GM12874 (cell line): Measurements from ENCODE around the gene ZDHHC11.

Experiments
- TF ChIP-seq, protein P1 (sequence below): IDR thresholded peaks from 2 replicates; pipeline ENCODE4 v1.5.1; 2011; ENCODE audit warnings: low read depth, mild to moderate bottlenecking, control low read depth, low read length, moderate library complexity; ENCODE audit not compliant: insufficient read depth

The ZDHHC11 gene

DNA sequence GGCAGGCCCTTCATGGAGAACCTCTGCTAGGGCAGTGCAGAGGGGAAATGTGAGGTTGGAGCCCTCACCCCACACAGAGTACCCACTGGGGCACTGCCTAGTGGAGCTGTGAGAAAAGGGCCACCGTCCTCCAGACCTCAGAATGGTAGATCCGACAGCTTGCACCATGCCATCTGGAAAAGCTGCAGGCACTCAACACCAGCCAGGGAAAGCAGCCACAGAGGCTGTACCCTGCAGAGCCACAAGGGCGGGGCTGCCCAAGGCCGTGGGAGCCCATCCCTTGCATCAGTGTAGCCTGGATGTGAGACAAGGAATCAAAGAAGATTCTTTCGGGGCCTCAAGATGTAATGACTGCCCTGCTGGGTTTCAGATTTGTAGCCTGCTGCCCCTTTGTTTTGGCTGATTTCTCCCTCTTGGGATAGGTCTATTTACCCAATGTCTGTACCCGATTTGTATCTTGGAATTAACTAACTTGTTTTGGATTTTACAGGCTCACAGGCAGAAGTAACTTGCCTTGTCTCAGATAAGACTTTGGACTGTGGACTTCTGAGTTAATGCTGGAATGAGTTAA lies 16.6 kb upstream of the ZDHHC11 start:
- TF ChIP-seq, protein P1, sequence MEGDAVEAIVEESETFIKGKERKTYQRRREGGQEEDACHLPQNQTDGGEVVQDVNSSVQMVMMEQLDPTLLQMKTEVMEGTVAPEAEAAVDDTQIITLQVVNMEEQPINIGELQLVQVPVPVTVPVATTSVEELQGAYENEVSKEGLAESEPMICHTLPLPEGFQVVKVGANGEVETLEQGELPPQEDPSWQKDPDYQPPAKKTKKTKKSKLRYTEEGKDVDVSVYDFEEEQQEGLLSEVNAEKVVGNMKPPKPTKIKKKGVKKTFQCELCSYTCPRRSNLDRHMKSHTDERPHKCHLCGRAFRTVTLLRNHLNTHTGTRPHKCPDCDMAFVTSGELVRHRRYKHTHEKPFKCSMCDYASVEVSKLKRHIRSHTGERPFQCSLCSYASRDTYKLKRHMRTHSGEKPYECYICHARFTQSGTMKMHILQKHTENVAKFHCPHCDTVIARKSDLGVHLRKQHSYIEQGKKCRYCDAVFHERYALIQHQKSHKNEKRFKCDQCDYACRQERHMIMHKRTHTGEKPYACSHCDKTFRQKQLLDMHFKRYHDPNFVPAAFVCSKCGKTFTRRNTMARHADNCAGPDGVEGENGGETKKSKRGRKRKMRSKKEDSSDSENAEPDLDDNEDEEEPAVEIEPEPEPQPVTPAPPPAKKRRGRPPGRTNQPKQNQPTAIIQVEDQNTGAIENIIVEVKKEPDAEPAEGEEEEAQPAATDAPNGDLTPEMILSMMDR = no peak

DNA sequence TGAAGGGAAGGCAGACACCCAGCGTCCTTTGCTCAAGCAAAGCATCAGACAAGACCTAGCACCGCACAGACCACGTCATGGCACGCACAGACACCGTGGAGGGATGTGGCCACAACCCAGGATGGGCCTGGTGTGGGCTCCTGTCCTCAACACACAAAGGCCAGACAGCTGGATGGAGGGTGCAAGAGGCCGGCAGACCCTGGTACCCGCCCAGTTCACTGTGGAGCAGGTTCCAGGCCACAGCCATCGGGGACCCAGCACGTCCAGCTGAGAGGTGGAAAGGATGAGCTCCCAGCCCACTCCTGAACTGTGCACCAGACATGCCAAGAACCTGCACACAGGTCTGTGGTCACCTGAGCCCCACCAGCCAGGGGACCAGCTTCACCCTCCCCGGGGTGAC lies 15.0 kb upstream of the ZDHHC11 start:
- TF ChIP-seq, protein P1 = no peak

- TF ChIP-seq, protein P1 = no peak
Measured at GRCh38 chr5:865168-865521, 14.4 kb upstream of the ZDHHC11 start.

DNA sequence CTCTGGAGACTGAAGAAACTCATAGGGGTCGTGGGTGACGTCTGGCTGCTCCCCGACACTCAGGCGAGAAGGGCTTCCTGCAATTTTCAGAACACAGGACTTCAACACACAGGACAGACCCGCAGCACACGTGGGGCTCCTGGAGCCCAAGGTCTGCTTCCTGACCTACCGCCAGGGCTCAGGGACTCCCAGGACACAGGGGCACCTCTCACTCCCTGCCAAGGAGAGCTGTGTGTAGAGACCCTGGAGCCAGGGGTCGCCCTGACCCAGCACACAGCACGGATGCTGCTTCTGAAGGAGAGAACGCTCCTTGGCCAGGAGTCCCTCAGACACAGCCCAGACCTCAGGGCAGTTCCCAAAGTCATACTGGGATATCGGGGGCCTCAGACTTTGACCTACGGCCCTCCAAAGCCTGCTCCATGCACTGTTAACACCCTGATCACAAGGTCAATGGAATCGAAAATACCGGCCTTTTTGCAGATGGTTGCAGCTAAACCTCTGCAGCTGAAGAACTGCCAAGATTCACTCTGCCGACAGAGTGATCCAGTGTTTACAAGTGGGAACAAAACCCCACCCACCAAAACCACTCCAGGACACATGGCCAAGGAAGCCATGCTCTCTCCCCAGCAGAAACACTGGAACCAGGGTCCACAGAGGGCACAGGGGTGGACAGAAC lies 13.8 kb upstream of the ZDHHC11 start:
- TF ChIP-seq, protein P1 = no peak

- TF ChIP-seq, protein P1 = no peak
Measured at GRCh38 chr5:863244-863805, 12.5 kb upstream of the ZDHHC11 start.

- TF ChIP-seq, protein P1 = no peak
Measured at GRCh38 chr5:862367-863243, 11.8 kb upstream of the ZDHHC11 start.
